ENCODE results near the gene FOXE3.

FOXE3 gene

DNA sequence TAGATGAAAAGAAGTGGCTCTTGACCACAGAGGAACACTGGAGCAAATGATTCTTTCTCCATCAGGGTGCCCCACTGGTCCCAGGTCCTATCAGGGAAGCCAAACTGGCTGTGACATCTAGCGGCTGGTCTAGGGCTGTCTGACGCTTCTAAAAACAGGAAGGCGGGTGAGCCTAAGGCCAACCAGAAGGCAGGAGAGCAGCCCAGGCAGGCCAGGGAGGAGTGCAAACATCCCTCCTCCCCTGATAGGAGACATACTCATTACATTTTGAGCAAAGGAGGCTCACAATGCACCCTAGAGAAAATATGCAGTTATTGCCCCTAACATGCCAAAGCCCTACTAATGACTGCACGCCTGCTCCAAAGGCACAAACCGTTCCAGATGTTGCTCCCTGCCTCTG is 10.4 kb upstream of the FOXE3 start:
- DNase-seq (ENCODE audit: low read depth in 2 of 2) = no peak

DNA sequence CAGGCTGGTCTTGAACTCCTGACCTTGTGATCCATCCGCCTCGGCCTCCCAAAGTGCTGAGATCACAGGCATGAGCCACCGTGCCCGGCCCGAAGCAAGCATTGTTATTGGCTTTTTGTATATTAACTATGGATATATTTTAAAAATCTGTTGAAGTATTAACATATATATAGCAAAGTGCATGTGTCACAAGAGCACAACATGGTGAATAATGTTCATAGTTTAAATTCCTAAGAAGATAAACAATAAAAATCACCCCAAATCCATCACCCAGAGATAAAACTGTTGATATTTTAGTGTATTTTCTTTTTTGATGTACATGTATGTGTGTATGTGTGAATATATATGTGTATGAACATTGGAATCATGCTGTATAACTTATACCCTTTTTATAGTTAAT is 9.1 kb upstream of the FOXE3 start:
- no peak for DNase-seq (ENCODE audit: low read depth in 2 of 2)

DNA sequence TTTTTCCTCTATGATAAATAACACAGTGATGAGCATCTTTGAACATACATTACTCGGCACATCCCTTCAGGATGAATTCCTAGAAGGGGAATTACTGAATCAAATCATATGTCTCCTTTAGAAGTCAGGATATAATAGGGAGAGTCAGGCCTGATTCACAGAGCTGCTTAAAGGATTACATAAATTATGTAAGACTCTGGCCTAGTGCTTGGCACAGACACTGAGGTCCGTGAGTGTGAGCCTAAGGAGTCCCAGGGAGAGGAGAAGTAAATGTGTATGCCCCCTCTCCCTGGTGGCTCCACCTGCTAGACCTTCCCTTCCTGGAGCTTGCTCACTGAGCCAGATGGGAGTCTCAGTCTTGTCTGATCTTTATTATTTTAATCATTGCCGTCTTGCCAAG is 8.6 kb upstream of the FOXE3 start:
- no peak for DNase-seq (ENCODE audit: low read depth in 2 of 2)

DNA sequence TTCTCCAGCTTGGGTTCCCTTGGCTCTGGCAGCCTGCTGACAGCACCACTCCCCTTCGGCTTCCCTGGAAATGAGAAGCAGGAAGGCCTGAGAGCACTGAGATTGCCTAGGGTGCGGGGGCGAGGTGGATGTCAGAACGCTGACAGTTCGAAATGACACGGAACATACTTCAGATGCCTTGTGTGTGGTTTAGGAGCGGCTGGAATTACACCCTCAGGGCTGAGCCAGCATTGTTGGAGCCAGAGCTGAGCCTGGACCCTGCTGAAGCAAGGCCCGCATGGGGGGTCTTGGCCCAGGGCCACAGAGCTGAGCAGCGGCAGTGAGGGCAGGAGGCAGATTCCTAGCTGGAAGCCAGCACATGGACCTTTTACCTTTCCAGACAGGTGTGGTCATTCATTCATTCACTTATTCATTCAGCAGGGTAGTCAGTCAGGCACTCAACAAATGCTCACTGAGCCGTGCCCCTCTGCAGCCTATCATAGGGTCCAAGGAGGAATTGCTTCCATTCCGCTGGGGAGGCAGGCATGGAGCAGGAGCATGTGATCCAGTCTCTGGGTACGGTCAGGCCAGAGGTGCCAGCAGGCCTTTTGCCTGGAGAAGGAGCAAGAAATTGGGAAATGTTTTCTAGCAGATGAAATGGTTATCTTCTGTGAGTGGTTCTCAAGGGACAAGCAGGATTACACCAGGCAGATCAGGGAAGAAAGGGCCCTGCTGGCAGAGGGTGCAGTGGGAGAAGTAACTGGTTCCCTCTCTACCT is 6.6 kb upstream of the FOXE3 start:
- no peak for DNase-seq (ENCODE audit: low read depth in 2 of 2)

DNA sequence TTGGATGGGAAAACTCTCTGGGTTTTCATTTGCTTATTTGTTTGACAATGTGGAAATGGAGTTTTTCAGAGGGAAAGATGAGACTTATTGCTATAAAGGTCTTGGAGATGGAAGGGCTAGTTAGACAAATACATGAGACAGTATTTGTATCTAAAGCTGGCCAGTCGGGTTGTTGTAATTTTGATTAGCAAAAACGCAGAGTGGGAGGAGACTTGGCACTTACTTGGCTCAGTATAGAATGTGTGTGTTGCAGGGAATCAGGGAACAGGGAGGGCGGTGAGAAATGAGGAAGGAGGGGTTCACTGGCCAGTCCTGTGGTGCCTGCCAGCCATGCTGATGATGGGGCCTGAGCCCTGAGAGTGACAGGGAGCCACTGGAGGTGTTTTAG is 6.0 kb upstream of the FOXE3 start:
- DNase-seq (ENCODE audit: low read depth in 2 of 2) = no peak

DNA sequence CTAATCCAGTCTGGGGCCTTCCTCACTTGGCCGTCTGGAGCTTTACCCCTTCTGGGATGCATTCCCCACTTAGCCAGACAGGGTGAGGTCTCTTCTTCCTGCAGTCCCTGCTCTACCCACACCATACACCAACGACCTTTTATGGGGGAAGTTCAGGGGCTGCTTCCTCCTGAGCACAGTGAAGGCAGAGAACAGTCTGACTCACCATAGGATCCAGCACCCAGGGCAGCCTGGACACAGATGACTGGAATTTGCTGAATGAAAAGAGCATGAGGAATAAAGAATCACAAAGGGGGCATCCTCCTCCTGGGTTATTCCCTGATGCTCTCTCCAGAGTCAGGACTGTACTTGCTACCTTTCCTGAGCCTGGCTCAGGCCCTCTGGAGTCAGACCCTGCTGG is 4.6 kb upstream of the FOXE3 start:
- DNase-seq (ENCODE audit: low read depth in 2 of 2) = no peak

DNA sequence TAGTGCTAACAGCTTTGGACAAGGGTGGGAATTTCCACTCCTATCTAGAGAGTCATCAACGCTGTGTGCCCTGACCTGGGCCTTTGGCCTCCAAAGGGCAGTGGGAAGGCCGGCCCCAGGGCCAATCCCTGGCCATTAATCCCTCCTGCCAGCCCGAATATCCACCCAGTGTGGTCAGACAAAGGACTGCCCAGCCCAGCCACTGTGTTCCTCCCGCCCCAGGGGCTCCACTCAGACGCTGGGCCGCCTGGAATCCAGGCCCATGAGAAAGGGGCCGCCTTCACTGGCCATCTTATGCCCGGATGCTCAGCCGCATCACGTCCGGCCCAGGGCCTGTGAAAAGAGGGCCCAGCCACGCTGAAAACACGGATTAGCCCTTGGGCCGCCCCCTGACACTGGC is 3.6 kb upstream of the FOXE3 start:
- DNase-seq (ENCODE audit: low read depth in 2 of 2) = no peak

DNA sequence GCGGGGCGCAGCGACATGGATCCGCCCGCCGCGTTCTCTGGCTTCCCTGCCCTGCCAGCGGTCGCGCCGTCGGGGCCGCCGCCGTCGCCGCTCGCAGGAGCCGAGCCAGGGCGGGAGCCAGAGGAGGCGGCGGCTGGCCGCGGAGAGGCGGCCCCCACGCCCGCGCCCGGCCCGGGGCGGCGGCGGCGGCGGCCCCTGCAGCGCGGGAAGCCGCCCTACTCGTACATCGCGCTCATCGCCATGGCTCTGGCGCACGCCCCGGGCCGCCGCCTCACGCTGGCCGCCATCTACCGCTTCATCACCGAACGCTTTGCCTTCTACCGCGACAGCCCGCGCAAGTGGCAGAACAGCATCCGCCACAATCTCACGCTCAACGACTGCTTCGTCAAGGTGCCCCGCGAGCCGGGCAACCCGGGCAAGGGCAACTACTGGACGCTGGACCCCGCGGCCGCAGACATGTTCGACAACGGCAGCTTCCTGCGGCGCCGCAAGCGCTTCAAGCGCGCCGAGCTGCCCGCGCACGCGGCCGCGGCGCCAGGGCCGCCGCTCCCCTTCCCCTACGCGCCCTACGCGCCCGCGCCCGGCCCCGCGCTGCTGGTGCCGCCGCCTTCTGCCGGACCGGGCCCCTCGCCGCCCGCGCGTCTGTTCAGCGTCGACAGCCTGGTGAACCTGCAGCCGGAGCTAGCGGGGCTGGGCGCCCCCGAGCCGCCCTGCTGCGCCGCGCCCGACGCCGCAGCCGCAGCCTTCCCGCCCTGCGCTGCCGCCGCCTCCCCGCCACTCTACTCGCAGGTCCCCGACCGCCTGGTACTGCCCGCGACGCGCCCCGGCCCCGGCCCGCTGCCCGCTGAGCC is 459 bp downstream of the FOXE3 start:
- DNase-seq (ENCODE audit: low read depth in 2 of 2) = no peak

DNA sequence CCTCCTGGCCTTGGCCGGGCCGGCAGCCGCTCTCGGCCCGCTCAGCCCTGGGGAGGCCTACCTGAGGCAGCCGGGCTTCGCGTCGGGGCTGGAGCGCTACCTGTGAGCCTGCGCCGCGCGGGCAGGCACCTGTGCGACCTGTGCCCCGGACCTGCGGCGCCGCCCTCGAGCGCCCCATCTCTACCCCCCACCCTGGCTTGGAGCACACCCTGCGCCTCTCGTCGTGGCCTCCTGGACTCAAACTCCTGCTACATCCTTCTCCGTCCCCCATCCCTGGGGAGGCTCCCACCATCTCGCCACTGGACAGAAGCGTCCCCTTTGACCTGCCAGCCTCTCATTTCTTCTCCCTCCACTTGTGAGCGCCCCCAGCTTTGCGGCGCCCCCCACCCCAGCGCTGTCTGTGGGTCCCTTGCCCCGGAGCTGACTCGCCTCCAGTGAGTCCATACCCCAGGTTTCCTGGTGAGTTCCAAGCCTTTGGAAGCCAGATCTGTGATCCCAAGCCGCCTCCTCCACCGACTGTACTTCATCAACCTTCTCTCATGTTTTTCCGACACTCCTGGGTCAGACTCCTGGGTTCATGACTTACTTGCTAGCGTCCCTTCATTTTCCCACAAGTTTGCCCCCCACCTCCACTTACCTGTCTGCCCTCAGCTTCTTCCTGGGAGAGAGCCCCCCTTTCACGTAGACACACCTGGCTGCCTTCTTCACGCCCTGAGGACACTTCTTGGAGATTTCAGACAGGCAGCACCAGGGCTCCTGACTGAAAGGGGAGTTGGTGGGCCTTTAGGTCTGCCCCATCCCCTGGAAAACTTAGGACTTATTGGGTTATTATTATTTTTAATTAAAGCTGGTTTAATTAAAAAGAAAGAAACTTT is 1.3 kb downstream of the FOXE3 start:
- no peak for DNase-seq (ENCODE audit: low read depth in 2 of 2)

DNA sequence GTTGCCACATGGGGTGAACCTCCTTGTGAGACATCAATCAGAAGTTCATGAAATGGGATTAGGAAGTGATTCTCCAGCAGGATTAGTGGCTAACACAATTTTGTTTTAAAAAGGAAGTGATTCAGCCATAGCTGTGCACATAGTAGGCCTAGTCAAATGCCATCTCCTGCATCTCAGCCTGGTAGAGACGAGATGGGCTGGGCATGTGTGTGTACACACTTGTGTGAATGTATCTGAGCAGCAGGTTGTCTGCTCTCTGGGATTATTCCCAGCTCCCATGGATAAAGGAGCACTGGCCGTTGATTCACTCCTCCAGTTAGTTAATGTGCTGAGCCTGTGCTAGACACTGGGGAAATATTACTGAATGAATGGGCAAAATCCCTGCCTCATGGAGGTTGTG is 2.0 kb downstream of the FOXE3 start:
- no peak for DNase-seq (ENCODE audit: low read depth in 2 of 2)

DNA sequence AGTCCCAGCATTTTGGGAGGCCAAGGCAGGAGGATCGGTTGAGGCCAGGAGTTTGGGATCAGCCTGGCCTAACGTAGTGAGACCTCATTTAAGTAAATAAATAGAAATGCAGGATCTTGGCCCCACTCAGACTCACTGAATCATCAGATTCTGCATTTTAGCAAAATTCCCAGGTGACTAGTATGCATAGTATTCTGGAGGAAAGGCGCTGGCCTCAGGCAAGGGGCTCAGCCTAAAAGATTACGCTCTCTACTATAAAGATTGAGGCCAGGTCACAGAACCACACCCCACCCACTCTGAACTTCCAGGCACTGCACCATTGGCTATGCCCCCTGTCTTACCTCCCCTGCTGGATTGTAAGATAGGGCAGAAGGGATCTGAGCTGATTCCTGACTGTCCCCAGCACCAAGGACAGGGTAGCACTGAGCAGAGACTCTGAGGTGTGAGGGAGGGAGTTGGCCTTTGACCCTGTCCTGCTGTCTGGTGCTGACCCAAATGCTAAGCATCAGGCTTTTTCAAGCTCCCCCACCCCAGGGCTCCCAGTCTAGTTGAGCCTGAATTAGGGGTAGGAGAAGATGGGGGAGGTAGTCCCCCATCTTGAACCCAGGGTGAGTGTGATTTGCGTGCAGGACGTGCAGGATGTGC is 2.7 kb downstream of the FOXE3 start:
- no peak for DNase-seq (ENCODE audit: low read depth in 2 of 2)

DNA sequence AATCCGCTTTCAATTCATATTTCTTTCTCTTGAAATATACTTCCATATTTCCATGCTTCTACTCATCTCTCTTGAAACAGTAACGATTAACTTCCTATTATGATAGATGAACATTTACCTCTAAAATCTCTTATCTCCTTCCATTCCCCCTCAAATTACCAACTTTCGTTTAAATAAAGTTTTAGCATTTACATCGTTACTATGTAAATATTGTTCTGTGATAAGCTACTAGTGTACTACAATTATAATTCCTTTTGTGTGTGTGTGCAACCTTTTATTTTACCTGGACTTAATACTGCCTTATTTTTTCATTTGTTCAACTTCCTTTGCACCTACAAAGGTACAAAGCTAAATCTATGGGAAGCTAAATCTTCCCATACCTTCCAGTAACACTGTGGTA is 4.5 kb downstream of the FOXE3 start:
- DNase-seq (ENCODE audit: low read depth in 2 of 2) = no peak

DNA sequence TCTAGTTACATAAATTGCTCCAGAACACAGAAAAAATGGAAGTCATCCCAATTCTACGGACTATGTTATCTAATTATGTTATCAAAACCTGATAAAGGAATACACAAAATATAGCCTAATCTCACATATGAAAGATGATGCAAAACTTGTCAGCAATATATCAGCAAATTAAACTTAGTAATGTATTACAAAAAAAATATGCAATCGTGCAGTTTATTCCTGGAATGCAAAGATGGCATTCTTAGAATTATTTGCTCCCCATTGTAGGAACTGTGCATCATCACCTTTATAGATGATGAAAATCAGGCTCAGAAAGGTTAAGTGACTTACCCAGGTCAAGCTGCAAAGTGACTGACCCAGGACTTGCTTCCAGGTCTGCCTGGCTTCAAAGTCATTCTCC is 7.8 kb downstream of the FOXE3 start:
- DNase-seq (ENCODE audit: low read depth in 2 of 2) = no peak

DNA sequence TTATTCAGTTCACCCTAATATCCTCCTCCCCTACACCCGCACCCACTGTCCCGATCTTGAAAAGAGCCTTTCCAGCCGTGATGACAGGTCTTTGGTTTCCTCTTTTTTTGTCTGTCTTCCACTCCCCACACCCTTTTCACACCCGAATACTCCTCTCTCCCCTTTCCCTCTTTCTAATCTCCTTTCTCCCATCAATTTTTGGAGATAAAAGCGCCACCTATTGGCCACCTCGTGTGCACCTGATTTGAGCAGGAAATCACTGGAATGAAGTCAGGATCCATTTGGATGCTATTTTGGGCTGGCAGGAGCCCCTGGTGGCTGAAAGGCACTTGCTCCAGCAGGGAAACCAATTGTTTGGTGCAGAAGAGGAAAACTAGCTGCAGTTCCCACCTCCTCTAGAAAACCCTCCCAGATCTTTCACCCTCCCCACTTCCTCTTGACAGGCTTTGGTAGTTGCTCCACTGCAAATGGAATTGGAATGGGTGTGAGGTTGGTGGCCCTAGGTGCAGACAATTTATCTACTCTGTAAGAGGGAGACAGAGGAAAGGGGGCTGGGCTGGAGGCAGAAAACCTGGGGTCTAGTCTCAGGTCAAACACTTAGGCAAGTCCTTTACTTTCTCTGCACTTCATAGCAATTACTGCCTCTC is 8.4 kb downstream of the FOXE3 start:
- DNase-seq (ENCODE audit: low read depth in 2 of 2) = no peak

DNA sequence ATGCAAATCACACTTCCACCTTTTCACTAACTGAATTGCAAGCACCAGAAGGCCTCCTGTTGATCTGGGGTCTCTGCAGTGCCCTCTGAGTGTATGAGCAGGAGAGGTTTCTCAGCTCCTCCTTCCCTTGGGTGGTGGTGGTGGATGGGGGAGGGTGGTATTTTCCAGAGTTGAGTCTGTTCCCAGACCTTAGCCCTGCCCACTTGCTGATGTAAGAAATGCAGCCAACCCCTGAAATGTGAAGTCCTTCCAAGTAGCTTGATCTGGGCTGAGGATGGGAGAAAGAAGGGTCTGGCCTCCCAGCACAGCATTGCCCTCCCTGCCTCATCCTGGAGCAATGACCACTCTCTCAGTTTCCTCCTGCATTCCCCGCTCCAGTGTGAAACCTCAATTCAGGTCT is 15.4 kb downstream of the FOXE3 start:
- no peak for DNase-seq (ENCODE audit: low read depth in 2 of 2)

DNA sequence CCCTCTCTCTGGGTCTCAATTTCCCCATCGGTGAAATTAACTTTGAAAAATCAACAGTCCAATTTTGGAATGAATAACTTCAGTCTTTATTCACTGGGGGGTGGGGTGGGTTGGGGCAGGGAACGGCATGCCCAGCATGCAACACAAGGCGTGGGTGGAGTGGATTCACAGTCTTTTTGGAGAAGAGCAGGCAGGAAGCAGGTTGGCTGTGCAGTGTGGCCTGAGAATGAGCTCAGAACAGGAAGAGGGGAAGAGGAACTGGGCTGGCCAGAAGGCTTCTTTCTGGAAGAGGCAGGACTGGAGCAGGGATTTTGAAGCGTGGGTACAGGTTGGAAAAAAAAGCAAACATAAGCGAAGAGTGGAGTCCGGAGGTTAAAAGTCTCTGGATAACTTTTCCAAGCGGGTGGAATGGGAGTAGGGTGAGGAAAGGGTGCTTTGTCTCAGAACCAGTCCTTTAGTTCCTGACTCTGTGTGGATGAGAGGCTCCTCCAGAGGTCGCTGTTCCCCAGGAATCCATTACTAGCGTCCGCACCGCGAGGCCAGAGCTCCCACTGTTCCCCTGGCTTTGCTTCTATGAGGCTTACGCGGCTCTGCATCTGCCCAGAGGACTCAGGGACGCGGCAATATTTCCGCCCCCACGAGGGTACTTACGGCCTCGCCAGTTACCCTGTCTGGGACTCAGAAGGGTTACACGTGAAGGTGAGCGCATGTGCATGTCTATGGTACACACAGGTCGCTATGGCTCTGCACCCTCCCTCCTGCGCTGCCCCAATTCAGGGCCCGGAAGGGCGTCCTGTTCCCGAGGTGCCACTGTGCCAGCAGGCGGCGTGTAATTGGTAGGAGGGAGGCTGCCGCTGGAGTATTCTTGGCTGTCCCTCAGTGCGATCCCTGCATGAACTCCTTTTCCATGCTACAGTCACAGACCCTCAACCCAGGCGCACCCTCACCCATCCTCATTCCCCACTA is 16.3 kb downstream of the FOXE3 start:
- DNase-seq (ENCODE audit: low read depth in 2 of 2) = peak; percentile 44 to 49

DNA sequence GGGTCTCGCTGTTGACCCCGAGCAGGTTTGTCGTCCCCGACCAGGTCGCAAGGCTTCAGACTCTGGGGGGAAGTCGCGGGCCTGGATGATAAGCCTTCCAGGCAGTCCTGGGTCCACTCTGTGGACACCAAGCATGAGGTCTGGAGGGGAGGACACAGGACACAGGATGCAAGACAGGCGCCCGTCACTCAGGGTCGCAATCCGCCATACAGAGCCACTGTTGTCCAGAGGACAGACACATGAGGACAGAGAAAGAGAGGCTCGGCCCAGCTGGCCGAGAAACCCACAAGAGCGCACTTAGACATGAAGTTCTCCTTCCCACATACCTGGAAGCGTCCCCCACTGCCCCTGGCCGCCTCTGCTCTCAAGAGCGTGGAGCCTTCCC is 16.9 kb downstream of the FOXE3 start:
- DNase-seq (ENCODE audit: low read depth in 2 of 2) = no peak

DNA sequence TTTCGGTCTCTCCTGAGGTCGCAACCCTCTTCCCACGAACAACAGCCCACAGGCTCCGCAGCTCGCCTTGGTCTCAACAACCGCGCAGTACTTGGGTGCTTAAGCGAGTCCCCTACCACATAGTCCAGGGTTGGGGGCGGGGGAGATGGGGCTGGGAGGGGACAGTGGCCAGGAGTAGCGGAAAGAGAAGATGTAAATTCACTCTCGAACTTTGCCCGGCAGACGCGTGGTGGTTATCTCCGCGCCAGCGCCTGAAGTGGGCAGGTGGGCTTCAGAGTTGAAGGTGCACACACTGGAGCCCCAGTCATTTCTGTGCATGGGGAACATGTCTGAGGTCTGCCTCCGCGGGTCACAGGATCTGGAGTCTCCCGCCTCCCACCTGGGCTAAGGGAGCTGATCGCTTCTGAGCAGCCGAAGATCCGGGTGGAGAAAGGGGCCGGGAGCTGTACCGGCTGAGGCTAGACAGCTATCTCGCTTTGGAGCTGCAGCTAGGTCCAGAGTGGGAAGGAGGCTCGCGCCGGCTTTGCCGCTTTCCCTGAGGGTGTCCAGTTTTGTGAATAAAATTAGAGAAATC is 17.5 kb downstream of the FOXE3 start:
- no peak for DNase-seq (ENCODE audit: low read depth in 2 of 2)

DNA sequence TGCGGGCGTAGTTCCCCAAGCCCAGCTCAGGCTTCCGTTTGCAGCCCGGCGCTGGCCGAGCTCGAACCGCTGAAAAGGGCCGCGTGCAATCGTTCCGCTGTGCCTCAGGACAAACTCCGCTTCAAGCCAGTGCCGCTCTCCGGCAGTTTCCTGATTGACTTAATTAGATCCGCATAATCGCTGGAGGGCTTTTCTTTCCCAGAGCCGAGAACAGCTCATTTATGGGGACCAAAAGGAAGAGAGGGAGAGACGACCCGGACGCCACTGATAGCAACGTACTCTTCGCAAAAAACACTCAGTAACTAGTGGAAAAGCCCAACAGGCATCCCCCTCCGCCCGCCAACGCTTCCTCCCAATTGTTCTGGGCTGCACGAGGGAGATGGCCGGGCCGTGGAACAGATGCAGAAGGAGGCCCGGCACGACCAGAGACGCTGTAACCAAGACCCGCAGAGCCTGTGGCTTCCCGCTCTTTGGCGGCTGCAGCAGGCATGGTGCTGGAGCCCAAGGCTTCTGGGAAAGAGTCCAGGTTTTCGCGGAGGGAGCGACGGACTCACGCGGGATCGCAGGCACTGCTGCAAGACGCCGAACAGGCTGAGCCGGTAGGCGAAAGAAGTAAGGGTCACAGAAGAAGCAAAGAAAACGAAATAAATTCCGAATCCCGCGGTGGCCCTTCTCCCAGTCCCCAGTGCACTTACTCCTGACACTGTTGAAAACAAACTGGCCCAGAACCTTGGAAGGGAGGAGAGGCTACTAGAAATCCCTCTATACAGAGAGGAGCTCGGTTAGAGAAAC is 18.2 kb downstream of the FOXE3 start:
- no peak for DNase-seq (ENCODE audit: low read depth in 2 of 2)
